Chondrocyte (in vitro differentiated cells): ENCODE results near the gene EPN2. TPM values are rescaled to one million over a fixed set of nuclear protein-coding genes. Genes with fewer than 3 reads are reported as not detected.
"Not testable (repeated sequence)": the region's sequence is repeated elsewhere in the genome, so short reads cannot be mapped to it uniquely, and the experiment has no call there.

Experiments
- DNase-seq: peaks from one replicate; pipeline ENCODE4 v3.0.0; 2021; ENCODE audit warnings: mixed read lengths, low spot score
- H3K27ac Mint-ChIP-seq: one replicate; pipeline ENCODE4 v1.8.0; 2021; ENCODE audit warnings: mild to moderate bottlenecking, moderate library complexity, mixed read lengths; ENCODE audit not compliant: unreplicated experiment
- H3K27me3 Mint-ChIP-seq: 2 replicates; pipeline ENCODE4 v1.8.0; 2021; ENCODE audit warnings: low read depth, mixed read lengths
- H3K36me3 Mint-ChIP-seq: 2 replicates; pipeline ENCODE4 v1.8.0; 2021; ENCODE audit warnings: low read depth, mixed read lengths
- H3K4me1 Mint-ChIP-seq: 2 replicates; pipeline ENCODE4 v1.8.0; 2021; ENCODE audit warnings: low read depth, mild to moderate bottlenecking, mixed read lengths
- H3K4me3 Mint-ChIP-seq: one replicate; pipeline ENCODE4 v1.8.0; 2021; ENCODE audit warnings: mild to moderate bottlenecking, moderate library complexity, mixed read lengths; ENCODE audit not compliant: unreplicated experiment
- H3K9me3 Mint-ChIP-seq: 2 replicates; pipeline ENCODE4 v1.8.0; 2021; ENCODE audit warnings: low read depth, mixed read lengths
- total RNA-seq: library from RNA; stranded (reverse); gene quantifications from 3 replicates; pipeline ENCODE4 v1.2.1, GENCODE V29; 2021
- TF ChIP-seq, protein P1 (sequence below): fragments of 200-600 bp; sonication (generic); IDR thresholded peaks from 2 replicates; pipeline ENCODE4 v1.5.0; 2021; ENCODE audit warnings: antibody characterized with exemption, mild to moderate bottlenecking, moderate library complexity

The EPN2 gene
- total RNA-seq, 1 donor from 2014 or later, result 37.8 TPM

DNA sequence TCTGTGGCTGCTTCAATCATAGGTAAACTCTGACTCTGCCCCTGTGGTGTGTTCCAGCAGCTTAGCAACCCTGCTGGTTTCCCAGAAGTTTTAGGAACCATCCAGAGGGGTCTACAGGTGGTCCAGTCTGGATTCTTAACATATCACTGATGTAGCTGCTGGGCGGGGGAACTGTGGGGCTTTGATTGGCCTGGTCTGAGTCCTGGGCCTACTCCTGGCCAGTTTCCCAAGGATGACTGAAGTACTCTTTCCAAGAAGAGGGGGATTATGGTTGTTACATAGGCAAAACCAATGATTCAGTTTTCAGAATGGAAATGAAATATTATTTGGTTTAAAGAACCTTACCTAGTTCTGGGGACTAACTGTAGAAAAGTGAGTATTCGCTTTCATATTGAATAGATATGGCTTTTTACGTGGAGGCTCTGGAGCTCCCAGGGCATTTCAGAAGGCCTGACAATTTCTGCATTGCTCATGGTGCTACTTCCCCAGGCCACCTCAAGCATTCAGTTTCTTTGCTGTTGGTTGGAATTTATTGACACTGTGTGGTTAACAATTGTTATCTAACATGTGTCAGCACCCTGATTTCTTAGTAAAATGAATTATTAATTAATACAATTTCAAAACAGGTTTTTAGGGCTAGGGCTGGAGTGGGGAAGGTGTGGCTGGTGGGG lies 38.4 kb downstream of the EPN2 start:
- H3K27me3 Mint-ChIP-seq, result no peaks in the 10 kb centered on the region
- H3K36me3 Mint-ChIP-seq, result peaks cover 4% of the 10 kb centered on the region
- no peaks in the 10 kb centered on the region for H3K9me3 Mint-ChIP-seq
- TF ChIP-seq, protein P1, sequence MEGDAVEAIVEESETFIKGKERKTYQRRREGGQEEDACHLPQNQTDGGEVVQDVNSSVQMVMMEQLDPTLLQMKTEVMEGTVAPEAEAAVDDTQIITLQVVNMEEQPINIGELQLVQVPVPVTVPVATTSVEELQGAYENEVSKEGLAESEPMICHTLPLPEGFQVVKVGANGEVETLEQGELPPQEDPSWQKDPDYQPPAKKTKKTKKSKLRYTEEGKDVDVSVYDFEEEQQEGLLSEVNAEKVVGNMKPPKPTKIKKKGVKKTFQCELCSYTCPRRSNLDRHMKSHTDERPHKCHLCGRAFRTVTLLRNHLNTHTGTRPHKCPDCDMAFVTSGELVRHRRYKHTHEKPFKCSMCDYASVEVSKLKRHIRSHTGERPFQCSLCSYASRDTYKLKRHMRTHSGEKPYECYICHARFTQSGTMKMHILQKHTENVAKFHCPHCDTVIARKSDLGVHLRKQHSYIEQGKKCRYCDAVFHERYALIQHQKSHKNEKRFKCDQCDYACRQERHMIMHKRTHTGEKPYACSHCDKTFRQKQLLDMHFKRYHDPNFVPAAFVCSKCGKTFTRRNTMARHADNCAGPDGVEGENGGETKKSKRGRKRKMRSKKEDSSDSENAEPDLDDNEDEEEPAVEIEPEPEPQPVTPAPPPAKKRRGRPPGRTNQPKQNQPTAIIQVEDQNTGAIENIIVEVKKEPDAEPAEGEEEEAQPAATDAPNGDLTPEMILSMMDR, result no peak
- peaks cover 49% of the 10 kb centered on the region for H3K4me1 Mint-ChIP-seq
- H3K4me3 Mint-ChIP-seq, result no peak overlapping the region
- H3K27ac Mint-ChIP-seq, result peak overlapping the region; percentile 27
- no peak for DNase-seq

DNA sequence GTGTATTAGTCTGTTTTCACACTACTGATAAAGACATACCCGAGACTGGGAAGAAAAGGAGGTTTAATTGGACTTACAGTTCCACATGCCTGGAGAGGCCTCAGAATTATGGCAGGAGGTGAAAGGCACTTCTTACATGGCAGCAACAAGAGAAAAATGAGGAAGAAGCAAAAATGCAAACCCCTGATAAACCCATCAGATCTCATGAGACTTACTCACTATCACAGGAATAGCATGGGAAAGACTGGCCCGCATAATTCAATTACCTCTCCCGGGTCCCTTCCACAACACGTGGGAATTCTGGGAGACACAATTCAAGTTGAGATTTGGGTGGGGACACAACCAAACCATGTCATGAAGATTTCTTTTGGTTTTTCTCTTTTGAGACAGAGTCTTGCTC lies 41.1 kb downstream of the EPN2 start:
- H3K27ac Mint-ChIP-seq, result peak overlapping the region; percentile 49

DNA sequence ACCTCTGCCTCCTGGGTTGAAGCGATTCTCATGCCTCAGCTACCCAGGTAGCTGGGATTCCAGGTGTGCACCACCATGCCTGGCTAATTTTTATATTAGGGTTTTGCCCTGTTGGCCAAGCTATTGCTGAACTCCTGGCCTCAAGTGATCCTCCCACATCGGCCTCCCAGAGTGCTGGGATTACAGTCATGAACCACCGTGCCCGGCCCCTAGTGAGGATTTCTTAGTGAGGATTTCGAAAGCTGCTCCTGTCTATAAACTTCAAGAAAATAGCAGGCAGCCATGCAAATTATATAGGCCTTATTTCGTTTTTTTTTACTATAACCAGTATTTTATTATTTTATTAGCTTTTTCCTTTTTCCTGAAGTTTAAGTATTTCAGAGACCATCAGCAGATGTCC lies 41.6 kb downstream of the EPN2 start:
- peak overlapping the region; percentile 9 for H3K27ac Mint-ChIP-seq
- H3K4me1 Mint-ChIP-seq, result peaks cover 20% of the 10 kb centered on the region
- TF ChIP-seq, protein P1, result no peak
- no peaks in the 10 kb centered on the region for H3K27me3 Mint-ChIP-seq
- DNase-seq, result no peak
- H3K9me3 Mint-ChIP-seq, result no peaks in the 10 kb centered on the region
- H3K36me3 Mint-ChIP-seq, result peaks cover 10% of the 10 kb centered on the region
- H3K4me3 Mint-ChIP-seq, result no peak overlapping the region

More for the DNA sequence above, 41.1 kb downstream of the EPN2 start:
- not testable (repeated sequence) for DNase-seq, H3K9me3 Mint-ChIP-seq, H3K4me3 Mint-ChIP-seq, H3K36me3 Mint-ChIP-seq, H3K27me3 Mint-ChIP-seq
- H3K4me1 Mint-ChIP-seq, result peaks cover 23% of the 10 kb centered on the region

DNA sequence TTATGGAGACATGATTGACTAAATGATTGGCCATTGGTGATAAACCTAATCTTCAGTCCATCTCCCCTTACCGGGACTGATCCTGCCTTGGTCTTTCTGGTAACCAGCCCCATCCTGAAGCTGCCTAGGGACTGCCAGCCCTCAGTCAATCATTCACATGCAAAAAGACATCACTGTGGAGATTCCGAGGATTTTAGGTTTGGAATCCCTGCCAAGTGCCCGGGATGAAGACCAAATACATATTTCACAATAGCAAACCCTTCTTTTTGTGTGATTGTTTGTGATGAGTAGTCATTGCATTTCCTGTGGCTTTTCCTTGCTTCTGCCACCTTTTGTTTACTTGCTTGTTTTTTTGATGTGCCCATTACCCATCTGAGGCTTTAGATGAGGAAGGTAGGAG lies 44.0 kb downstream of the EPN2 start:
- H3K27ac Mint-ChIP-seq, result no peak overlapping the region
- TF ChIP-seq, protein P1, result no peak
- no peaks in the 10 kb centered on the region for H3K9me3 Mint-ChIP-seq
- no peaks in the 10 kb centered on the region for H3K27me3 Mint-ChIP-seq
- peaks cover 11% of the 10 kb centered on the region for H3K4me1 Mint-ChIP-seq
- no peak overlapping the region for H3K4me3 Mint-ChIP-seq
- peaks cover 13% of the 10 kb centered on the region for H3K36me3 Mint-ChIP-seq
- no peak for DNase-seq

DNA sequence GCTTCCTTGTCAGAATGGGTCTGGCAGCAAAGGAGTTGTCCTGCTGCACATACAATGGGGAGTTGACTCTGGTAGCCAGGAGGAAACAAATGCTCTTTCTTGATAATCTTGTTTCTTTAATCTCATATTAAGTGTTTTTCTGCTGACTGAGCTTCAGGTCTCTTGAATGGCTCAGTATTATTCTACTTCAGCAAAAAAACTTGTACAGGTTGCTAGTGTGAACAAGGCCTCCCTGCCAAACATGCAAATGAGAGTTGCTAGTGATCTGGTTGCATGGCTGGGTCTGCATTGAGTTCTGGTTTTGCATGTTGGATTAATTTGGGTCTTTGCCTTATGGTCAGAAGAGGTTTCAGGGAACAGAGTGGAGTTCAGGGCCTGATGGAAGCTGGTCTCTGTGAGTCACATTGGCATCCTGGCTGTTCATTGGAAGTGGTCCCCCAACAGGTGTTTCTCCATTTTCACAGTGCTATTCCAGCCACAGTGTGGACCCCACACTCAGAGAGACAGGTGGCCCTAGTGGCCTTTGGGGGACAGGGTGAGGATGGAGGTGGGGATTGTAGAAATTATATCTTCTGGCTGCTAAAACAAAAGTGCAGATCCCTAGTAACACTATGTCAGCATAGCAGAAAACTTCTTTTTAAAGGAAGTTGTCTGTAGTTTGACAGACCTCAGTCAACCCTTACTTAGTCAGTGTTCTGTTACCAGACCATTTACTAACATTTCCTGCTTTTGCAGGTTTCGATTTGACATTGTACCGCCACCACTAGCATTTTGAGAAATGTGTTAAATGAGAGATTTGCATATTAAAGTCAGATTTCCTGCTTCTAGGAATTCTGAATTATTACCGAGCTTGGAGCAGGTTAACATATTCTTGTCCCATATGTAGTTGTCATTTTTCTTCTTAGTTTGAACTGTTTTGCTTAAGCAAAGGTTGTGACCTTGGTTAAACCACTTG lies 47.1 kb downstream of the EPN2 start:
- Mint-ChIP-seq H3K4me3 (no peak overlapping the region), H3K27ac (no peak overlapping the region), H3K27me3 (no peaks in the 10 kb centered on the region), H3K9me3 (no peaks in the 10 kb centered on the region), H3K4me1 (peaks cover 24% of the 10 kb centered on the region), H3K36me3 (peaks cover 15% of the 10 kb centered on the region)
- no peak for DNase-seq
- TF ChIP-seq, protein P1, result no peak
